Activated T-cell treated with anti-CD3 and anti-CD28 coated beads, Interleukin-2, amount 50 U/mL, for 48 hours (primary cell): Measurements from ENCODE around the gene AGO1.
A peak's percentile ranks its signal among the peaks of the same experiment; 100 is the strongest.
"Not testable (repeated sequence)": the region's sequence is repeated elsewhere in the genome, so short reads cannot be mapped to it uniquely, and the experiment has no call there.

Experiments used
- DNase-seq, 2 experiments: peaks; one replicate each; pipeline ENCODE4 v3.0.0-alpha.2; 2020

Gene AGO1

DNA sequence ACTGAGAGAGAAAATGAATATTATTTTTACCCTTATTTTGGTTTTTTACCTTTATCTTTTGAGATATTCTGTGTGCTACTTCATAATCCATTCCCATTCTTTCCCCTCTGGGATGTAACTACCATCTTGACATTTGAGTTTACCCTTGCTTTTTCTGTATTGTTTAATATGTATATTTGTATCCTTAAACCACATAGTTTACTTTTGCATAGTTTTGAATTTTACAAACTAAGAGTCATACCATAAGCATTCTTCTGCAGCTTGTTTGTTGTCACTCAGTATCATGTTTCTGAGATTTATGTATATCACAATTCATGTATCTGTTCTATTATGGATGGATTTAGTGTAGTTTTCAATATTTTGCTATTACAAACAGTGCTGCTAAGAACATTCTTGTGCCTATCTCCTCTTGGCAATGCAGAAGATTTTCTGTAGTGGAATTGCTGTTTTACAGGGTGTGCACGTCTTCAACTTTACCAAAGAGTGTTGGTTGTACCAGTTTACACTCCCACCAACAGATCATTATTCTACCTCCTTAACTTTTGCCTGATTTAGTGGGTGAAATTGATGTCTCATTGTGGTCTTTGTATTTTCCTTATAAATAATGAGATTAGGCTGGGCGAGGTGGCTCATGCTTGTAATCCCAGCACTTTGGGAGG, 12.2 kb upstream of the AGO1 start:
- no peak for DNase-seq

DNA sequence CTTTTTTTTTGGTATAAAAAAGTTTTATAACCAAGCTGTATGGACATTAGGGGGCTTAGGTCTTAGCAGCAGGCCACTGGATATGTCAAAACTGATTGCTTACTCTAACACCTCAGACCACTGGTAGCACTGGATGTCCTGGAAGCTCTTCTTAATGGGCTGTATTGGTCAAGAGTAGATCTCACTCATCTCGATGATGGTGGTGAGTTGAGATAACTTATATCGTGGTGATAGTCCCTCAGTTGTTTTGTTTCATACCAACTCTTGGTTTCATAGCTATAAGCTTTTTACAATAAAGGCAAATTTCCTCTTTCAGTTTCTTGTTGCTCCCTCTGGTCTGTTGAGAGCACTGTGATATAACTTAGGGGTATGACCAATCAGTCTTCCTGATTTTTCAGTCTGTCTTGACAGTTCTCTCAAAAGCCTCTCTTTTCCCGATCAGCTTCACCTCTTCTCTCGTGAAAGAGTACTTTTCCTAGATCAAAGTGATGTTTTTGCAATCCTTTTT, 9.7 kb upstream of the AGO1 start:
- DNase-seq = no peak

DNA sequence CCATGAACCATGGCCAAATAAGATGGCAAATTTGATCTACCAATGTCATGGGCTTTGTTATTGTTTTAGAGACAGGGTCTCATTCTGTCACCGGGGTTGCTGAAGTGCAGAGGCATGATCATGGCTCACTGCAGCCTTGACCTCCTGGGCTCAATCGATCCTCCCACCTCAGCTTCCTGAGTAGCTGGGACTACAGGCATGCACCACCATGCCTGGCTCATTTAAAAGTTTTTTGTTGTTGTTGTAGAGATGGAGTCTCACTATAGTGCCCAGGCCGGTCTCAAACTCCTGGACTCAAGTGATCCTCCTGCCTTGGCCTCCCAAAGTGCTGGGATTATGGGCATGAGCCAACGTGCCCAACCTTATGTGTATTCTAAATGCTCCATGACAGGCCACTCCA, 8.9 kb upstream of the AGO1 start:
- DNase-seq = not testable (repeated sequence)

DNA sequence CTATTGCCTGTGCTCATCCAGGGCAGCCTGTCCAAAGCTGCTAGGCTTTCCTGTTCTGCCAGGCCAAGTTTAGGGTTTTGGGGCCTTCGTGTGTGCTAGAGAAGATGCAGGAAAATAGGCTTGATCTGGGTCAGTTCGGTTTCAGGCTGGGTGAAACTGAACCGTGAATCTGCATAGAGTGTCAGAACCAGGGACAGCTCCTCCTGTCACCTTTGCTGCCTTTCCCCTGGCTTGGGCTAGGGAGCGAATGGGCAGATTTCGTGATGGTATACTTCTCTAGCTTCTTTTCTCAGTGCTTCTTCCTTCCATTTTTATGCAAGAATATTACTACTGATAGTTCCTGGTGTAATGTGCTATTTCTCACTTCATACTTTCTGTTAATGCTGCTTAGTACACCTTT, 6.0 kb upstream of the AGO1 start:
- DNase-seq = no peak

DNA sequence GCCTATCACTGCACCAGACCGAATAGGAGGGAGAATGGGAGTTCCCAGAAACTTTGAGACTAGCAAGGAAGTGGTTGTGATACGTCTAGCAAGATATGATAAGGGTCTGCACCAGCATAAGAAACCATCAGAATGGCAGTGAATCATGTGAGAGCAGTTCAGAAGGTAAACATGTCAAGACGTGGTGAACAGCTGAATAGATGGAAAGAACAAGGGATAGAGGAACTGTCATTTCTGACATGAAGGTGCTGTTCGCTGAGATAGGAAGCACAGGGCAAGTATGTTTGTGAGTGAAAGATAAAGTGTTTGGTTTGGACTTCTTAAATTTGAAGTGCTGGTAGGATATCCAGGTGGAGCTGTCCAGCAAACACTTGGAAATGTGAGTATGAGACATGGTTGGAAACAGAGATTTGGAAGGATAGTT, 1.1 kb upstream of the AGO1 start:
- no peak for DNase-seq

DNA sequence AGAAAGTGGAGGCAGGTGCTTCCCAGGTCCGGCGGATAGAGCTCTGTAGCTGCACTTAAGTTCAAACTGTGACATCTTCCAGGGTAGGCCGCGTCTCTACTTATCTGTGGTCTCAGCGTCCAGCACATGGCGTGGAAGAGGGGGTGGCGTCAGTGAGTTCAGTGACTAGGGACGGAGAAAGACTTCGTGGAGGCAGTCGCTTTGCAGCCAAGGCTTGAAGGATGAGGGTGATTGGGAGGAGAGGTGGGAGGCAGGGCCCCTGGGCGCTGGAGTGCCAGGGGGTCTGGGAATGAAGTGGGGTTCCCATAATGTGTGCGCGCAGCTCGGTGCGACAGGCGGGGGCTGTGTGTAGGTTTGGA, 444 bp upstream of the AGO1 start:
- DNase-seq = no peak

DNA sequence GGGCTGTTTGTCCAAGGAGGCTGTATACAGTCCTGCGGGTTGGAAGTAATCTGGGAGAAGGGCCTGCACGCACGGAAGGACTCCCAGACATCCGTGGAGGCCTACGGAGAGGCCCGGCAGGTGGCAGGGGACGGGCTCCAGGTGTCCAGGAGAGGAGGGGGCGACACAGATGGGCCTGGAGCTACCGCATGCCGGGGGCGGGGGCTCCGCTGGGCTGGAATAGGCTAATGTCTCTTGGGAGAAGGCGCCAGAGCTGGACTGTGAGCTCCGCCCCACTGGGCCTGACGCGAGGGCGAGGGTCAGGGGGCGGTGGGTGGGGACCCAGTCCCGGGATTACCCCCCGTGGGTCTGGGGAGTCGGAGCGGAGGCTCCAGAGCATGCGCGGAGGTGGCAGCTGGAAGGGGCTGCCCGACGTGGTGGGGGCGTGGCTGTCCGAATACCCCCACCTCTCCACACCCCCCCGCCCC, 659 bp downstream of the AGO1 start:
- DNase-seq = peak; percentile 60 to 68

DNA sequence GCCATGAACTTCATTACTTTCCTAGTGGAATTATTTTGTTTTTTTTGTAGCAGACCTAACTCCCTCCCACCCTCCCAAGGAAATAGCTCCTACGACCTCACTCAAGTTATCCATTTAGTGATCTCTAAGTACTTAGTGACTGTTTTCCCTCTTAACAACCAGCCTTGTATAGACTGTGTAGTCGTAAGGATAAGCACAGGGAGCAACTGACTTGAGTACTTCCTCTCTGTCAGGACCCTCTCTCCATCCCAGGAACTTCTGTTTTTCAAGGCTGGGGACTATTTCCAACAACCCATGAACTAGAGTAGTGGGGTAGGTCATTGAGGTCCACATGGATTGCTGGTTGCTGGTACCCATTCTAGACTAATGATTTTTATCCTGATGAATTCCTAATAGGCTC, 1.9 kb downstream of the AGO1 start:
- no peak for DNase-seq

DNA sequence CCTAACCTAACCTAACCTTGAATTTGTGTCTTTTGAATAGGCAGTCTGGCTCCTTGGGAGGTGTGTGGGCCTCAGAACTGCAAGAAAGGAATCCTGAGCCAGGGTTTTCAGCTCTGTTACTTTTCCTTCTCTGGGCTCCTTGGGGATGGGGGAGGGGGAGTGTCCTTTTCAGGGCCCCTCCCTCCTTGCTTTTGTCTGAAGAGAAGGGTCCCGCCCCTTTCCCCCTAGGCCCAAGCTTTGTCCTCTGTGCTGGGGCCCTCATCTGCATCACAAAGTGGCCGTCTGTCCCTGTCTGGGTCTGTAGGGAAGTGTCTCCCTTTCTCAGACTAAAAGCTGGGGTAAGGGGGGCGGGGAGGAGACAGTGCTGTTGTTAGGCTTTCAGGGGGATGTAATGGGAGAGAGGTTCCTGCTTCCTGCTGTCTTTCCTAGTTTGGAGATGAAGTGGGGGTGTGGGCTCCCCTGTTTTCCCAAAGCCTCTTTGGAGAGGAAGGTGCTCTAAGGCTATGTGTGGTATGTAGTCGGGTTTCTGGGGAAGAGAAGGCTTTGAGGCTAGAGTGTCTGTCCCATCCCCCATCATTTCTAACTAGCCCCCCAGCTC, 3.1 kb downstream of the AGO1 start:
- DNase-seq = no peak

DNA sequence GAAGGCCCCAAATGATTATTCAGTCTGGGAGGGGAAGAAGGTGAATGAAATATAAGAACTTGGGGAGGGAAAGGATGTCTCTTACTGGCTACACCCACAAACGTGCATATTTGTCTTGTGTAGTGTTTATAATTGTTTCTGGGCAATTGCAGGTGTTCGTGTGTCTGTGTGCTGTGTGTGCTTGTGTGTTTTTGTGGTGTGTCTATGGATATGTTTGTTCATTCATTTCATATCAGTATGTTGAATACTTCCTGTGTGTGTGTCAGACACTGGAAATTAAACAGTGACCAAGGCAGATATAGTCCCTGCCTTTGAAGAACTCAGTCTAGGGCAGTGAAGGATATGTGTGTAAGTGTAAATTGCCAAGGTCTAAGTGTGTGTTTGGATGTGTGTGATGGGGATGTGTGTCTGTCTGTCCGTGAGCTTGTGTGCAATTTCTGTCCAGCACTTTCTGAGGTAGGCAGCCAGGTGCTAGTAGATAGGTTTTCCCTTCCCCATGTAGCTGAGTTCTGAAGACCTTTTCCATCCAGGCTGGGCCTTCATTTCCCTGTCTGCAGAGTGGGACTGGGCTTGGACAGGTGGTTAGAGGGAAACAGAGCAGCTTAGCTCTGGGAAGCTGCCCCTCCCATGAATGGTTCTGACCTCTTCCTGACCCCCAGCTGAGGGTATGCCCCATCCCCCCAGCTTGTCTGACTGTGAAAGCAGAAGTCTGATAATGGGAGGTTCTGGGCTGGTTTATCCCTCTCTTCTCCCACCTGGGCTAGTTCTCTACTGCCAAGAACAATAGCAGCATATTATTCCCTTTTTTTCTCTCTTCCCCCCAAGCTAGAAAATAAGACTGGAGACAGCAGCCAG, 3.8 kb downstream of the AGO1 start:
- DNase-seq = no peak

DNA sequence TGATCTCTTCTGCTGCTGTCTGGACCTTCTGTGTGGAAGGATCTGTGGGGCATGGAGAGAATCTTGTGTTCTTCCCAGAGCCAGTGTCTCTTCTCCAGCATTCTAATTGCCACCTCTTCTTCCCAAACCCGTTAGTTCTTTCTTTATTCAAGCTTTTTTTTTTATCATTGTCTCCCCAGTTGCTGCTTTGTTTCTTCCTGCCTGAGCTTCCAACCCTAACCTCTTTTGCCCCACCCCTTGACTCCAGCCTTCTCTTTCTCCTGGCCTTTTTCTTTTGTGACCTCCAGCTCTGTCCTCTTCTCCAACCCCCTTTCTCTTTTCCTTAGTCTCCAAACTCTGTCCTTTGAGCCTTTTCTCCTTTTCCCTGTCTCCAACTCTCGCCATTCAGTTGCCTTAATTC, 4.5 kb downstream of the AGO1 start:
- DNase-seq = no peak

DNA sequence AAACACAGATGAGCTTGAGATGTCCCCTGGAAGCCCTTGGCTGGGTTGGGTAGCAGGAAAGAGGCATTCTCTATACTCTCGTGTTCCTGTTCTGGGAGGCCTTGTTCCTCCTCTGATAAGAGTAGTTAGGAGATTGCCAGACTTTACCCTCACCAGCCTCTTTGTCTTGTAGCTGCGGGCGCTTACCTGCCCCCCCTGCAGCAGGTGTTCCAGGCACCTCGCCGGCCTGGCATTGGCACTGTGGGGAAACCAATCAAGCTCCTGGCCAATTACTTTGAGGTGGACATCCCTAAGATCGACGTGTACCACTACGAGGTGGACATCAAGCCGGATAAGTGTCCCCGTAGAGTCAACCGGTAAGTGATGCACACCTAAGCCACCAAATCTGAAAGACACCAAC, 5.2 kb downstream of the AGO1 start:
- no peak for DNase-seq

DNA sequence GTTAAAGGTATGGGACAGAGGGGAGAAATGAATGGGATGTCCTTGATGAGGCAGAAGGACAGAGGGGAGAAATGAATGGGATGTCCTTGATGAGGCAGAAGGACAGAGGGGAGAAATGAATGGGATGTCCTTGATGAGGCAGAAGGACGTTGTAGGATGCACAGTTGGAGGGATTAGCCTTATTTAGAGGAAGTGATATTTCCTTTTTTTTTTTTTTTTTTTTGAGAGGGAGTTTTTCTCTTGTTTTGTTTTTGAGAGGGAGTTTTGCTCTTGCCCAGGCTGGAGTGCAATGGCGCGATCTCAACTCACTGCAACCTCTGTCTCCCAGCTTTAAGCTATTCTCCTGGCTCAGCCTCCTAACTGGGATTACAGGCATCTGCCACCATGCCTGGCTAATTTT, 6.0 kb downstream of the AGO1 start:
- DNase-seq = not testable (repeated sequence)

DNA sequence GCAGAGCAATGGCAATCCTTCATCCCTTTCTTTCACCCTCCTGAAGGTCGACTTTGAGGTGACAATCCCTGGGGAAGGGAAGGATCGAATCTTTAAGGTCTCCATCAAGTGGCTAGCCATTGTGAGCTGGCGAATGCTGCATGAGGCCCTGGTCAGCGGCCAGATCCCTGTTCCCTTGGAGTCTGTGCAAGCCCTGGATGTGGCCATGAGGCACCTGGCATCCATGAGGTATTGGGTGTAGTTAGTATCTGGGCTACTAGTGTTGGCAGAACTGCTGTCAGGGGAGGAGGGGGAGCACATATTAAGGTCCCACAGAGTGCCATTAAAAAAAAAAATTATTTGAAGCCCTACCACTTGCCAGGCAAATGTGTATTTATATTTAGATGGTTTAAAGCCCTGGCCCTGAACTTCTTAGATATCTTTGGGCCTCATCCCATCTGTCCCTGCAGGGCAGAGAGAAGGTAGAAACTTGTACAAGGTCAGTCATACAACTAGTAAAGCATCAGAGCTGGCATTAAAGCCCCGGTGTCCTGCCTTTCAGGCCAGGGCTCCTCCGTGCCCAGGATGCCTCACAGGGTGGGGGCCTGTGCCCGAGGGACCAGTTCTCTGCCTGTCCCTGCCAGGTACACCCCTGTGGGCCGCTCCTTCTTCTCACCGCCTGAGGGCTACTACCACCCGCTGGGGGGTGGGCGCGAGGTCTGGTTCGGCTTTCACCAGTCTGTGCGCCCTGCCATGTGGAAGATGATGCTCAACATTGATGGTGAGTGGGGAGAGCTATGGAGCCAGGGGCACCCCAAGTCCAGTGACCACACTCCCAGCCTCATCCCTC, 10.3 kb downstream of the AGO1 start:
- no peak for DNase-seq

DNA sequence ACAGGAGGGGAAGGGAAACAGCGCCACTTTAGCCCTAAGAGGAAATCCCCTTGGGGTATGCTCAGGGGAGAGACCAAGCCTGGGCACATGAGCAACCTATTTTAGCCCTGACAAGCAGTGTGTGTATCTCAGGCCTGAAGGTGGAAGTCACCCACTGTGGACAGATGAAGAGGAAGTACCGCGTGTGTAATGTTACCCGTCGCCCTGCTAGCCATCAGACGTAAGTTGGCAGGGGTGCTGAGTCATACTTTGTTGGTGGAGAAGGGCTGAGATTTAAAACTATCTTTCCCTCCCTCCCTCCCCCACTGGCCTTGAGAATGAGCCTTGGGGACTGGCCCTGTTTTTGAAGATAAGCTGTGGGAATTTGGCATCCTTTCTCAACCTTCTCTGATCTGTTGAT, 11.2 kb downstream of the AGO1 start:
- DNase-seq = no peak

DNA sequence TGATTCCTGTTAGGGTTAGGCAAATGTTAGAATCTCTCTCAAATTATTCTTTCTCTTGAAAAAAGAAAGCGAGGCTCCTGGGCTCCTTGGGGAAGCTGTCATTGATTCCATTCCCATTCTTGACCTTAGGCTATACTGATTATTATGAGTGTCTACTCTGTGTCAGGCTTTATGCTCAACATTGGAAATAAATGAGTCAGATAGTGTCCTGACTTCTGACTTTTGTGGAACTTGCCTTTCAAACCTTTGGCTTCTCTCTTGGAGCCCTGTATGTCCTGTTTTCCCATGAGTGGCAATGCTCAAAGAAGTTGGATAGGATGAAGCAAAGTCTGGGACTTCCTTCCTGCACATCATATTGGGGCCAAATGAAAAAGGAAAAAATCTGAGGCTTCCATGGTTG, 11.6 kb downstream of the AGO1 start:
- DNase-seq = no peak

DNA sequence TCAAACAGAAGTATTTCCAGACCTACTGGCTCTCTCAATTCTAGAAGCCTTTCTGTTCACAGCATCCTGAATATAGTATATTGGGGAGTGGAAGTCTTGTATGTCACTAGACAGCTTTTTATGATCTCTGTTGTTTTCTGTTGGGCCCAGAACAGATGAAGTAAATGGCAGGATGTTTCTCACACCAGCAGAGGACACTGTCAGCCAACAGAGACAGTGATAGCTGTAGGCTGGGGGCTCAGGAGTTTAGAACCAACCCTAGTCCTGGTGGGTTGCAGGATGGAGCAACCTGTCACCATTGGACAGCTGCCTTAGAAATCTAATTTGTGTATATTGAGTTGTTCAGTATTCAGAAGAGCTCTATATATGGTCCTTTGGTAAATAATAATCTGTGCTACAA, 16.9 kb downstream of the AGO1 start:
- DNase-seq = no peak

DNA sequence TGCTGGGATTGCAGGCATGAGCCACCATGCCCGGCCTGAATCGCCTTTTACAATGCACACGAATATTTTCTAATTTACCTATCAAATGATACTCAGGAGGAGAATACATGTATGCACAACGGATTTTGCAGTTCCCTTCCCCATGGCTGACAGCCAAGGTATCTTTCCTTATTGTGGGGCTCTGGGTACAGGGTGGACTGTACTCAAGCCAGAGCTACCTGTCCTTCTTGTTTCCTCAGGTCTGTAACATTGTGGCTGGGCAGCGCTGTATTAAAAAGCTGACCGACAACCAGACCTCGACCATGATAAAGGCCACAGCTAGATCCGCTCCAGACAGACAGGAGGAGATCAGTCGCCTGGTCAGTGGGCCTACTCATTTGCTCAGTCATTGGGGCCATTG, 18.2 kb downstream of the AGO1 start:
- no peak for DNase-seq

DNA sequence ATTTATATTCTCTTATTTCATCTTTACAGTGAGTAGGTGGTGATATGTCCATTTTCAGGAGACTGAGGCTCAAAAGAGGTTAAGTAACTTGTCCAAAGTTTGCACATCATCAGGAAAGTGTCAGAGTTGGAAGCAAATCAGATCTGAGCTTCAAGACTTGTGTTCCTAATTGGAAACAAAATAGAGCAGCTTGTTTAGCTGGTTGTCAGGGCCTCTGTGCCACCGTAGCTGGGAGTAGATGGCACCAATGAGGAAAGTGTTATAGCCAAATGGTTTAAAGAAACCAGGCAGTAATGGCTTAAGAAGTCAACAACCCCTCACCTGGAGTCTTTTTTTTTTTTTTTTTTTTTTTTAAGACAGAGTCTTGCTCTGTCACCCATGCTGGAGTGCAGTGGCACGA, 19.7 kb downstream of the AGO1 start:
- DNase-seq = no peak

DNA sequence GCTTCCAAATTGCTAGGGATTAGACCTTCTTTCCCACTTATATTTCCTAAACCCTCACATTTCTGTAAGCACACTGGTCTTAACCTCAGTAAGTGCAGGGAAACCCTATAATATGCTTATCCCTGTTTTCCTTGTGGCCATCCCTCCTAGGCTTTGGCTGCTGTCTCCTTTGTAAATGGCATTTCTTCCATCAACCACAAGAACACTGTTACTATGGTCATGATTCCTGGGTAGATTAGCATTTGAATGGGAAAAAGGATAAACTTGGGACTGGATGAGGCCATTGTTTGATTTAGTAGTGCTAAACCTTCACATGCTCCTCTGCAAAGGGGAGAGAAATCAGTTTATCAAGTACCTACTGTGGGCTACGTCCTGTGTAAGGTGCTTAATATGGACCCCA, 31.7 kb downstream of the AGO1 start:
- DNase-seq = no peak

DNA sequence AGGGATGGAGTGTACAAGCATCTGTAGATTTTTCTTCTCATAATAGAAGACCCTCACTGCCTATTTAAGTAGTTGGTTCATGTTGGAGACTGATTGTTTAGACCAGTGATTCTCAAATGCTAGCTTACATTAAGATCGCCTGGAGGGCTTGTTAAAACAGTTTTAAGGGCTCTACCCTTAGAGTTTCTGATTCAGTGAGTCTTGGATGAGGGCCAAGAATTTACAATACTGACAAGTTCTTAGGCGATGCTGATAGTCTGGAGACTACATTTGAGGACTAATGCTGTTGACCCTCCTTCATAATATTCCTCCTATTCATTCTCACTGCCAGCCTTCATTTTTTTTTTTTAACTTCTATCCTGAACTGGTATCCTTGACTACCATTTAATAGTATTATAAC, 32.7 kb downstream of the AGO1 start:
- DNase-seq = no peak

DNA sequence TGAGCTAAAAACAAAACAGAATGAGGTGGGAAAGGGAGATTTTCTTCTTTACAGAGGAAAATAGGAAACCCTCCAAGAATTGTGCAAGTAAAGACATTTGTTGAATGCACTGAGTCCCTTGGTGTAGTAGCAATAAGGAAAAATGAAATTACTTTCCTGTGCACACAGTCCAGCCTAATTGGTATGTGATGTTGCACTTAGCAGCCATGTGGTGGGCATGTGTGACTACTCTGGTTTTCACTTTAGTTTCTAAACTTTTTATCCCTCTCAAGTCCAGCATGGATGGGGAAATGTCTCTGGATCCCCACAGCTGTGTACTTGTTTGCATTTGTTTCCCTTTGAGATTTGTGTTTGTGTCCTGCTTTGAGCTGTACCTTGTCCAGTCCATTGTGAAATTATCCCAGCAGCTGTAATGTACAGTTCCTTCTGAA, 40.8 kb downstream of the AGO1 start:
- no peak for DNase-seq

DNA sequence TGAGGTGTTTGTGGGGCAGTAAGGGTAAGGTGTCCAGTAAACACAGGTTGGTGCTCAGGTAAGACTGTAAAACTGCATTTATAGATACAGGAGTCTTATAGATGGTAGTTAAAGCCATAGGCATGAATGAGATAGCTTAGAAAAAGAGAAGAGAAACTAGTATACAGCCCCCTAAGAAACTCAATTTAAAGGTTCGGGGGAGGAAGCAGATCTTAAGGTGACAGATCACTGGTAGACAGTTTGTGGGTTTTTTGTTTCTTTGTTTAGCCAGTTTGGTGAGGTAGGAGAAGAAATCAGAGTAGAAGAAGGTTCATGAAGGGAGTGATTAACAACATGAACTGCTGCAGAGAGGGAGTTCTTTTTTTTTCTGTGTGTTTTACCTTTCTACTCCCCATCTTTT, 41.8 kb downstream of the AGO1 start:
- DNase-seq = no peak
